ENCODE results near the gene PPP4C. TPM values are rescaled to one million over a fixed set of nuclear protein-coding genes. Genes with fewer than 3 reads are reported as not detected.
"Not testable (repeated sequence)": the region's sequence is repeated elsewhere in the genome, so short reads cannot be mapped to it uniquely, and the experiment has no call there.

PPP4C gene
- total RNA-seq, 1 experiment from 2014 or later, result 193 TPM

- H3K4me3 ChIP-seq, result no peak overlapping the region
- DNase-seq, result no peak
- no peaks in the 10 kb centered on the region for H3K36me3 ChIP-seq
- H3K27me3 ChIP-seq, result no peaks in the 10 kb centered on the region
- H3K9me3 ChIP-seq, result no peaks in the 10 kb centered on the region
Measured at GRCh38 chr16:30124985-30125379, 49.2 kb downstream of the PPP4C start.

- H3K36me3 ChIP-seq, H3K27me3 ChIP-seq, DNase-seq: not testable (repeated sequence)
Measured at GRCh38 chr16:30125690-30126089, 49.9 kb downstream of the PPP4C start.

GRCh38 chr16:30127993-30128392 lies 52.2 kb downstream of the PPP4C start:
- Histone ChIP-seq H3K36me3 (no peaks in the 10 kb centered on the region), H3K4me3 (no peak overlapping the region), H3K27me3 (no peaks in the 10 kb centered on the region), H3K9me3 (peaks cover 9% of the 10 kb centered on the region)
- DNase-seq, result no peak

More at GRCh38 chr16:30125690-30126089, 49.9 kb downstream of the PPP4C start:
- H3K9me3 ChIP-seq, H3K4me3 ChIP-seq: not testable (repeated sequence)

- DNase-seq, result no peak
- H3K36me3 ChIP-seq, result no peaks in the 10 kb centered on the region
- no peaks in the 10 kb centered on the region for H3K27me3 ChIP-seq
- H3K9me3 ChIP-seq, result peaks cover 9% of the 10 kb centered on the region
- no peak overlapping the region for H3K4me3 ChIP-seq
Measured at GRCh38 chr16:30131869-30132475, 56.2 kb downstream of the PPP4C start.

- no peak for DNase-seq
- H3K9me3 ChIP-seq, result peaks cover 9% of the 10 kb centered on the region
- H3K27me3 ChIP-seq, result no peaks in the 10 kb centered on the region
- H3K4me3 ChIP-seq, result no peak overlapping the region
- no peaks in the 10 kb centered on the region for H3K36me3 ChIP-seq
Measured at GRCh38 chr16:30132591-30132990, 56.8 kb downstream of the PPP4C start.

Other genes with a start within 250 kb of the PPP4C start
- gene CDIPT, start 212.8 kb upstream of the PPP4C start, total RNA-seq (2014; rRNA removed; shearing (Covaris generic); ENCODE audit: low replicate concordance), result 64.9 and 78.6 TPM in 2 replicates
- 18.0 and 28.5 TPM in 2 replicates for gene SEZ6L2, start 176.4 kb upstream of the PPP4C start, total RNA-seq (2014; rRNA removed; shearing (Covaris generic); ENCODE audit: low replicate concordance)
- 48.3 and 73.0 TPM in 2 replicates for gene ASPHD1, start 175.5 kb upstream of the PPP4C start, total RNA-seq (2014; rRNA removed; shearing (Covaris generic); ENCODE audit: low replicate concordance)
- 5.1 and 7.6 TPM in 2 replicates for gene KCTD13, start 149.8 kb upstream of the PPP4C start, total RNA-seq (2014; rRNA removed; shearing (Covaris generic); ENCODE audit: low replicate concordance)
- 96.9 and 121 TPM in 2 replicates for gene TMEM219, start 113.9 kb upstream of the PPP4C start, total RNA-seq (2014; rRNA removed; shearing (Covaris generic); ENCODE audit: low replicate concordance)
- gene TAOK2, start 102.1 kb upstream of the PPP4C start, total RNA-seq (2014; rRNA removed; shearing (Covaris generic); ENCODE audit: low replicate concordance), result 41.3 and 59.4 TPM in 2 replicates
- gene HIRIP3, start 80.4 kb upstream of the PPP4C start, total RNA-seq (2014; rRNA removed; shearing (Covaris generic); ENCODE audit: low replicate concordance), result 6.5 and 25.9 TPM in 2 replicates
- gene INO80E, start 79.8 kb upstream of the PPP4C start, total RNA-seq (2014; rRNA removed; shearing (Covaris generic); ENCODE audit: low replicate concordance), result 97.4 and 290 TPM in 2 replicates
- gene DOC2A, start 65.0 kb upstream of the PPP4C start, total RNA-seq (2014; rRNA removed; shearing (Covaris generic); ENCODE audit: low replicate concordance), result not detected in 2 replicates
- not detected in 2 replicates for gene C16orf92, start 52.8 kb upstream of the PPP4C start, total RNA-seq (2014; rRNA removed; shearing (Covaris generic); ENCODE audit: low replicate concordance)
- gene TLCD3B, start 44.7 kb upstream of the PPP4C start, total RNA-seq (2014; rRNA removed; shearing (Covaris generic); ENCODE audit: low replicate concordance), result 0.20 TPM in 1 of 2 replicates, not detected in the other
- gene ALDOA, start 10.2 kb upstream of the PPP4C start, total RNA-seq (2014; rRNA removed; shearing (Covaris generic); ENCODE audit: low replicate concordance), result 911 and 1,101 TPM in 2 replicates
- gene TBX6, start 15.9 kb downstream of the PPP4C start, total RNA-seq (2014; rRNA removed; shearing (Covaris generic); ENCODE audit: low replicate concordance), result 0.30 TPM in 1 of 2 replicates, not detected in the other
- gene YPEL3, start 20.2 kb downstream of the PPP4C start, total RNA-seq (2014; rRNA removed; shearing (Covaris generic); ENCODE audit: low replicate concordance), result 1.5 and 13.1 TPM in 2 replicates
- gene GDPD3, start 37.5 kb downstream of the PPP4C start, total RNA-seq (2014; rRNA removed; shearing (Covaris generic); ENCODE audit: low replicate concordance), result 0.43 TPM in 1 of 2 replicates, not detected in the other
- 13.3 and 20.0 TPM in 2 replicates for gene MAPK3, start 47.2 kb downstream of the PPP4C start, total RNA-seq (2014; rRNA removed; shearing (Covaris generic); ENCODE audit: low replicate concordance)
- gene CORO1A, start 107.6 kb downstream of the PPP4C start, total RNA-seq (2014; rRNA removed; shearing (Covaris generic); ENCODE audit: low replicate concordance), result 1.9 and 3.1 TPM in 2 replicates
- 64.7 and 122 TPM in 2 replicates for gene BOLA2B, start 117.7 kb downstream of the PPP4C start, total RNA-seq (2014; rRNA removed; shearing (Covaris generic); ENCODE audit: low replicate concordance)
- gene SLX1A, start 117.9 kb downstream of the PPP4C start, total RNA-seq (2014; rRNA removed; shearing (Covaris generic); ENCODE audit: low replicate concordance), result 30.9 and 54.9 TPM in 2 replicates
- gene SULT1A3, start 123.3 kb downstream of the PPP4C start, total RNA-seq (2014; rRNA removed; shearing (Covaris generic); ENCODE audit: low replicate concordance), result 4.8 and 18.5 TPM in 2 replicates
- gene NPIPB13, start 172.5 kb downstream of the PPP4C start, total RNA-seq (2014; rRNA removed; shearing (Covaris generic); ENCODE audit: low replicate concordance), result 0.89 and 4.2 TPM in 2 replicates